ENCODE data around the gene COL5A2.

COL5A2 gene

GRCh38 chr2:189204322-189204941, 24.9 kb upstream of the COL5A2 start:
- peak; percentile 10 for DNase-seq (ENCODE audit: low spot score)
- no peak for TF ChIP-seq CTCF (IDR thresholded peaks at IDR 0.05; ENCODE audit: borderline replicate concordance, control extremely low read depth, extremely low read depth, insufficient read depth, missing control alignments)
- in situ Hi-C loops (cut with MboI; ENCODE audit: low sequenced_read_pairs, unreplicated experiment), result no loop called here

- TF ChIP-seq CTCF (IDR thresholded peaks at IDR 0.05; ENCODE audit: borderline replicate concordance, control extremely low read depth, extremely low read depth, insufficient read depth, missing control alignments), result no peak
- no peak for DNase-seq (ENCODE audit: low spot score)
- in situ Hi-C loops (cut with MboI; ENCODE audit: low sequenced_read_pairs, unreplicated experiment), result no loop called here
Measured at GRCh38 chr2:189203177-189203799, 23.7 kb upstream of the COL5A2 start.

GRCh38 chr2:189199797-189200196, 20.2 kb upstream of the COL5A2 start:
- no peak for DNase-seq (ENCODE audit: low spot score)
- in situ Hi-C loops (cut with MboI; ENCODE audit: low sequenced_read_pairs, unreplicated experiment), result no loop called here
- TF ChIP-seq CTCF (IDR thresholded peaks at IDR 0.05; ENCODE audit: borderline replicate concordance, control extremely low read depth, extremely low read depth, insufficient read depth, missing control alignments), result no peak

- TF ChIP-seq CTCF (IDR thresholded peaks at IDR 0.05; ENCODE audit: borderline replicate concordance, control extremely low read depth, extremely low read depth, insufficient read depth, missing control alignments), result no peak
- DNase-seq (ENCODE audit: low spot score), result no peak
- in situ Hi-C loops (cut with MboI; ENCODE audit: low sequenced_read_pairs, unreplicated experiment), result no loop called here
Measured at GRCh38 chr2:189192766-189193165, 13.2 kb upstream of the COL5A2 start.

- no peak for TF ChIP-seq CTCF (IDR thresholded peaks at IDR 0.05; ENCODE audit: borderline replicate concordance, control extremely low read depth, extremely low read depth, insufficient read depth, missing control alignments)
- in situ Hi-C loops (cut with MboI; ENCODE audit: low sequenced_read_pairs, unreplicated experiment), result no loop called here
- DNase-seq (ENCODE audit: low spot score), result no peak
Measured at GRCh38 chr2:189191766-189192165, 12.2 kb upstream of the COL5A2 start.

GRCh38 chr2:189190685-189191084, 11.1 kb upstream of the COL5A2 start:
- TF ChIP-seq CTCF (IDR thresholded peaks at IDR 0.05; ENCODE audit: borderline replicate concordance, control extremely low read depth, extremely low read depth, insufficient read depth, missing control alignments), result no peak
- no peak for DNase-seq (ENCODE audit: low spot score)
- in situ Hi-C loops (cut with MboI; ENCODE audit: low sequenced_read_pairs, unreplicated experiment), result no loop called here
